Cardiac fibroblast (primary cell): ENCODE data around the gene EHD4.

Experiments used
- DNase-seq, 2 donors: peaks; one replicate each; pipeline versions ENCODE4 v3.0.0 to v3.0.0-alpha.2; 2010; ENCODE audit warnings: low read depth in 2 of 2
- H3K4me3 ChIP-seq, 2 donors: replicated peaks in 1 of 2; 1 replicate in 1 of 2; 2 replicates in 1 of 2; pipeline ENCODE4 v1.5.1; 2011; ENCODE audit warnings: low read depth in 2 of 2, low read length in 2 of 2, mild to moderate bottlenecking in 2 of 2, moderate library complexity in 1 of 2
- CTCF ChIP-seq: IDR thresholded peaks from one replicate; pipeline ENCODE4 v1.5.1; 2011; ENCODE audit warnings: low read depth, mild to moderate bottlenecking, low read length, inconsistent platforms

Gene EHD4

GRCh38 chr15:42012928-42013482 lies 40.6 kb upstream of the EHD4 start:
- DNase-seq = no peak
- TF ChIP-seq CTCF = no peak
- no peak overlapping the region for H3K4me3 ChIP-seq

GRCh38 chr15:42012241-42012640 lies 39.9 kb upstream of the EHD4 start:
- no peak for TF ChIP-seq CTCF
- DNase-seq = no peak
- H3K4me3 ChIP-seq = no peak overlapping the region

GRCh38 chr15:42011074-42011473 lies 38.7 kb upstream of the EHD4 start:
- no peak for TF ChIP-seq CTCF
- no peak overlapping the region for H3K4me3 ChIP-seq
- no peak for DNase-seq

GRCh38 chr15:42010434-42010833 lies 38.1 kb upstream of the EHD4 start:
- no peak overlapping the region for H3K4me3 ChIP-seq
- peak in 1 of 2 donors; percentile 7 for DNase-seq
- TF ChIP-seq CTCF = no peak

- H3K4me3 ChIP-seq = no peak overlapping the region
- DNase-seq = no peak
- no peak for TF ChIP-seq CTCF
Measured at GRCh38 chr15:42009474-42009873, 37.1 kb upstream of the EHD4 start.

- no peak for TF ChIP-seq CTCF
- DNase-seq = no peak
- H3K4me3 ChIP-seq = no peak overlapping the region
Measured at GRCh38 chr15:42009022-42009421, 36.7 kb upstream of the EHD4 start.

- no peak for TF ChIP-seq CTCF
- H3K4me3 ChIP-seq = no peak overlapping the region
- no peak for DNase-seq
Measured at GRCh38 chr15:42007386-42007785, 35.0 kb upstream of the EHD4 start.
